OCI-LY7 (cell line): ENCODE measurements around the gene HS3ST2.

Source experiments
- CTCF ChIP-seq: fragments of 200-600 bp; sonication (generic); conservative IDR thresholded peaks from 2 replicates; pipeline ENCODE4 v1.5.1; 2014; ENCODE audit warnings: mild to moderate bottlenecking, antibody characterized with exemption, low read length, moderate library complexity, mixed read lengths
- EZH2phosphoT487 ChIP-seq: fragments of 200-600 bp; sonication (generic); IDR thresholded peaks from 2 replicates; pipeline ENCODE4 v1.6.1; 2018; ENCODE audit warnings: low read depth, borderline replicate concordance, mild to moderate bottlenecking, mixed run types, antibody characterized with exemption, low read length, moderate library complexity, mixed read lengths

GRCh38 chr16:22948058-22948602, 134.2 kb downstream of the HS3ST2 start:
- TF ChIP-seq CTCF (no peak), EZH2phosphoT487 (no peak)
